Stimulated activated CD8-positive, alpha-beta memory T cell treated with anti-CD3 and anti-CD28 coated beads, Interleukin-12 subunit alpha, Interleukin-12 subunit beta, amount 100 ng/mL, for 24 hours (primary cell): ENCODE measurements around the gene SMPD2.
A peak's percentile ranks its signal among the peaks of the same experiment; 100 is the strongest.

Experiments used
- DNase-seq: peaks from one replicate; pipeline ENCODE4 v3.0.0-alpha.2; 2020; ENCODE audit errors: extremely low read depth

Gene SMPD2

DNA sequence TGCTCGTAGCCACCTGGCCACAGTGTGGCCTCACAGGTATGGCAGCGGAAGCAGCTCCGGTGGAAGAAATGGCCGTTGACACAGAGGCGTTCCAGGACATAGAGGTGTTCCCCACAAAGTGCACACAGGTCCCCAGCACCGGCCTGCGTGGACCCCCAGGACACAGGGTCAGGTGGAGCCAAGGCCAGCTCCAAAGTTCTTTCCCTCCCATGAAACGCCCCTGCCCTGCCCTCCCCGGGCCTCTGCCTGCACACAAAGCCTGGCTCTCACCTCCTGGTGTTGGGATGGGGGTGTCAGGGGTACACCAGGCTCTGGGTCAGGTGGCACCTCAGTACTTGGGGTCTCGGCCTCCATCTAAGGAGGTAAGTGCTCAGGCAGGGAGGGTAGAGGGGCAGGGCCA, 6.6 kb downstream of the SMPD2 start:
- DNase-seq: no peak

DNA sequence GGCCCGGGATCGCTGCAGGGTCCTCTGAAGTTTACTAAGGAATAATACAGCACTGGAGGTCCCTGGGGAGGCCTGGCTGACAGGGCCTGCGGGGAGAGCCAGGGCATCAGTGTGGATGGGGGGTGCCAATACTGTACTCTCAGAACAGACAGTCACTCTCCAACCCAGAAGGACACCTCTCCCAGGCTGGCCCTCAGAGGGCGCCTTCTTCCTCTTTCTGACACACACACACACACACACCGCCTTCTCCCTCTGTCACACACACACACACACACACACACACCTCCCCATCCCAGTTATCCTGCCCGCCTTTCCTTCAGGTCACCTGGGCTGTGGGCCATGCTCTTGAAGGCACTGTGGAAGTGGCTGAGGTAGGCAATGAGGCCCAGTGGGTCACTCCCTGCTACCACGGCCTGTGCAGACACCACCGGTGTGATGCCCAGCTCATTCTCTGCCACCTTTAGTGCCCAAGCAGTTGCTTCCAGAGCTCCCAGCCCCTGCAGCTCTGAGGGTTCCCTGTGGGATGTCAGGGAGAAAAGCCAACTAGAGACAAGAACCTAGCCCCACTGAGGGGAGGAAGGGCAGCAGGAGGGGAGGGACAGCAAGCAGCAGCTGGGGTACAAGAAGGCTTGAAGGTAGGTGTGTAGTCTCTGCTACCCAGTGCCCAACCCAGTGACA, 7.5 kb downstream of the SMPD2 start:
- DNase-seq: no peak

DNA sequence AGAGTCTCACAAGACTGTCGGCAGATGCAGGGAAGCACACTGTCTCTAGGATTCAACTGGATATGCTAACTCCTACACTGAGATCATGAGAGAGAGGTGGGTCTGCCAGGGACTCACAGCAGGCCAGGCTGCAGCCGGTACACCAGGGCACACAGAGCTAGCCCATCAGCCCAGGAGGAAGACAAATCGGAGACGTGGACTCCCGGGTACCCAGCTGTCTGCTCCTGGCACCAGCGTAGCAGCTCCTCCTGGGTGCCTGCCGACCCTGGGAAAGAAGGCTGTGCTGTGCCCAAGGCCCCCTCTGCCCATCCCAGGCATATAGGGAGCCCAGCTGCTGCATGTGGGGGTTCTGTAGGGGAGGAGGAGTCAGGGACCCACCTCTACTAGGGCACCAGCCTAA, 8.1 kb downstream of the SMPD2 start:
- DNase-seq: no peak

GRCh38 chr6:109449064-109449794, 8.7 kb downstream of the SMPD2 start:
- DNase-seq: no peak

DNA sequence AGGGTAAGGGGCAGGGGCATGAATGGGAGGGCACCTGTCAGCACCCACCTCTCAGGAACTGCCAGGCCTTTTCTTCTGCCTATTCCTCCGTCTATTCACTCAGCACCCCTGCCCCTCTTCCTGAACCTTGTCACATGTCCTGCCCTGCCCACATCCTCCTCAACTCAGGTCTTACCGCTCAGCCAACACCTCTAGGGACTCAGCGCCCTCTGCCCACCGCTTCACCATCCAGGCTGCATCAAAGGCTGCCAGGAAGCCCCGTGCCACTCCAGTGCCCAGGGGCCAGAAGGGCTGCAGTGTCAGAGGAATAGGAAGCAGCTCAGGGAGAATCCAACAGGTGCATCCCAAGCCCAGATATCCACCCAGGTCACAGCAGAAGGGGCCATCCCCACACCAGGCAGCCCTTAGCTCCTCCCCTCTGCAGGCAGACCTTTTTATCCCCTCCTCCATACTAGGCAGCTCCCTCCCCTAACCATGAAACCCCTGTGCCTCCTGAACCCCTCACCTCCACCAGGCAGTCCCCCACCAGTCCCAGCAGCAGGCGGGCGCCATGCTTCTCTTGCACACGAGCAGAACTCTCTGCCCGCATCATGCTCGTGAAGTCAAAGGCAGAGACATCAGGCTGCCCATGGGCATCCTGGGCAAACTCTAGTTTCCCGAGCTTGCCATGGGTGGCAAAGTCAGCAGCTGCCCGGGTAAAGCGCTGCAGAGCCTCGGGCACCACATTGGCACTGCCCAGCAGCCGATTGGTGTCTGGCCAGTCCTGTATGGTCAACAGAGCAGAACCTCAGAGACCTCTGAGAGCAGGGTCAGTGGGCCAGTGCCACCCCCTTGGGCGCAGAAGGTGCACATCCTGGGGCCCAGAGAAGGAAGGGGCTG, 9.5 kb downstream of the SMPD2 start:
- DNase-seq: no peak

GRCh38 chr6:109450801-109451200, 10.3 kb downstream of the SMPD2 start:
- no peak for DNase-seq

DNA sequence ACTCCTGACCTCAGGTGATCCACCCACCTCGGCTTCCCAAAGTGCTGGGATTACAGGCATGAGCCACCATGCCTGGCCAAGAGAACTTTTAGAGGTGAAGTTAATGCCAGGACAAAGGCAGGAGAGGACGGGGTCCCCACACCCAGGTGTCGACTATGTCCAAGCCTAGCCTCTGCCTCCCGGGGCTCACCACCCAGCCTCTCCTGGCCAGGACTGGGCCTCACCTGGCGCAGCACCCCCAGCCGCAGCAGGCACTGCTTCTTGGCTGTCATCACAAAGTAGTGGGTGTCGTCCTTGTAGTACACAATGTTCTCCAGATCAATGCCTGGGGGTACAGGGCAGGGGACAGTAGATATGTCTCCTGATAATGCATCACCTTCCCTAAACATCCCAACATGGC, 10.9 kb downstream of the SMPD2 start:
- DNase-seq: no peak

DNA sequence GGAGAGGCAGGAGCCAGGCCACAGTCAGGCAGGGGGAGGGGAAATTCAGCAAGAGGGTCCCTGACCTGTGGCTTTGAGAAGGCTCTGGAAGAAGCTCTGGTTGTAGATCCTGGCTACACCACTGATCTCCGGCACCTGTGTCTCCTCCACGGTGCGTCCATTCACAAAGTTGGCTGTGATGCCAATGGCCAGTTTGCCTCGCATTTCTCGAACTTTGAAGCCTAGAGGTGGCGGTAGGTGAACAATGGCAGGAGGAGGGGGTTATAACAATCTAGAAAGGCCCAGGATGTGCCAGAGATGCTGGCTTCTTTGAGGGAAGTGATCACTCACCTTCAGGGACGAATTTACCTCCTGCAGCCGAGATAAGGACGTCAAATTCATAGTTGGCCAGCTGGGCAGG, 11.7 kb downstream of the SMPD2 start:
- no peak for DNase-seq

GRCh38 chr6:109453156-109453555, 12.6 kb downstream of the SMPD2 start:
- no peak for DNase-seq

DNA sequence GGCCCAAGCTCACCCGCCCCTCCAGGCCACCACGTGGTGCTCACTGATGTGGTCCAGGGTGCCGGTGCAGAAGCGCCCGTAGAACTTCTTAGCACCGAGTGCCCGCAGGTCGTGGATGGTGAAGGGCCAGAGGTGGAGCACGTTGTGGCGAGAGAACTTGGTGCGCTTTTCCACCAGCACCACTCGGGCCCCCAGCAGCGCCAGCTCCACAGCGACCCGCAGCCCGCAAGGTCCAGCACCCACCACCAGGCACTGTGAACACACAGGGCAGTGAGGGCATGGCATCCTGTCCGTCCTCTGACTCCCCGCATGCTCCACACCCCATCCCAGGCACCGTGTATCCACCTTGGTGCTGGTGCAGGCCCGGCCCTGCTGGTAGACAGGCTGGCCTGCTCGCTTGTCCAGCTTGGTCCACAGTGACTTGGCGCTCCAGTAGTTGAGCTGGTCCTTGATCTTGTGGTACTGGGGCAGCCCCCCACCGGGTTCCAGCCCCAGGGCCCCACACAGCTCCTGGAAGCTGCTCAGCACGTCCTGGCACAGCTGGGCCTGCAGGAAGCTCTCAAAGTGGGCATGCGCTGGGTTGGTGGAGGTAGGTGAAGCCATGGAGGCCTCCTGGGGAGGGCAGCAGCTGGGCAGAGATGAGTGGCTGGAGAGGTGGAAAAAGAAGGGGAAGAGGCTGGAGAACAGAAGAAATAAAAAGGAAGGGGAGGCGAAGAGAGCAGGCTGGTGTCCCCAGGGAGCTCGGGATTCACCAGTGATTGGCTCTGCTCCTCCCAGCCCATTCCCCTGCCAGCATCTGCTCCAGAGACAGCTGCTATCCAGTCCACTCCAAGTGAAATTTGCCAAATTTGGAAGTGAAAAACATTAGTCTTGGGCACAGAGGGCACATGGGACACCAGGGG, 13.3 kb downstream of the SMPD2 start:
- no peak for DNase-seq

DNA sequence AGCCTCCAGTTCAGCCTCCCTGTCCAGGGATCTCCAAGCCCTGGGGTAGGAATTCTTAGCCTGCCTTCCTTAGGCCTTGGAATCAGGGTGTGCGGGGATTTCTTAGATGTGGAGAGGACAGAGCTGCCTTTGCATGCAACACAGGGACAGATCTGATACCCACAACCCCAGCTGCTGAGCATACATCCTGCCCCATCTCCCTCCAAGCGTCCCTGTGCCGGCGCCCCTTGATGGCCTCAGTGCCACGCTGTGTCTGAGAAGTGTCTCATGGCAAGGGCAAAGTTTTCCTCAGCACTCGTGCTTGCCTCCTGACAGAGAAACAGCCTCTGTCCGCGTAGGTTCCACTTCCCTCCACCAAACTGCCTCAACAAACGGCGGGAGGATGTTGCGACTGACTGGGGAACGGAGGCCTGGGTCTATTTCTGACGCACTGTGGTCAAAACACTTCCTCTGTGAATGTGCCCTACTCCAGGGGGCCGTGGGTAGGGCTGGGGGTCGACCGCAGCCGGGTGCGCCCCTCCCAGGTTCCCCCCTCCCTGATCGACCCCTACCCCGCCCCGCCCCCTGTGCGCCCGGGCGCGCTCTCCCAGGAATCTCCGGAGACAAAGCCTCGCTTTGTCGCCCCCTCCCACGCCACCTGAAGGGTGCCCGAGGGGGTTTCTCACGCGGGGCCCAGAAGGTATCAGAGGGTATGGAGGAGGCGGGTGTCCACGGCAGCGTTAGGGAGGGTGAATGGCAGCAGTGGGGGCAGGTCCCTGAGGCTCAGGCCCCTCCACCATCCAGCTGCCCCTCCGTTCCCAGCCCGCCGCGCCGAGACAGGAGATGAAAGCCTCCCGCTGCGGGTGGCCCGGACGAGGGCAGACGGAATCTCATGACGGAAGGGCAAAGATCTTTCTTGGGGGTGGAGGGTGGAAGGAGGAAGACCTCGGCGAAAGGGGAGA, 14.2 kb downstream of the SMPD2 start:
- no peak for DNase-seq

DNA sequence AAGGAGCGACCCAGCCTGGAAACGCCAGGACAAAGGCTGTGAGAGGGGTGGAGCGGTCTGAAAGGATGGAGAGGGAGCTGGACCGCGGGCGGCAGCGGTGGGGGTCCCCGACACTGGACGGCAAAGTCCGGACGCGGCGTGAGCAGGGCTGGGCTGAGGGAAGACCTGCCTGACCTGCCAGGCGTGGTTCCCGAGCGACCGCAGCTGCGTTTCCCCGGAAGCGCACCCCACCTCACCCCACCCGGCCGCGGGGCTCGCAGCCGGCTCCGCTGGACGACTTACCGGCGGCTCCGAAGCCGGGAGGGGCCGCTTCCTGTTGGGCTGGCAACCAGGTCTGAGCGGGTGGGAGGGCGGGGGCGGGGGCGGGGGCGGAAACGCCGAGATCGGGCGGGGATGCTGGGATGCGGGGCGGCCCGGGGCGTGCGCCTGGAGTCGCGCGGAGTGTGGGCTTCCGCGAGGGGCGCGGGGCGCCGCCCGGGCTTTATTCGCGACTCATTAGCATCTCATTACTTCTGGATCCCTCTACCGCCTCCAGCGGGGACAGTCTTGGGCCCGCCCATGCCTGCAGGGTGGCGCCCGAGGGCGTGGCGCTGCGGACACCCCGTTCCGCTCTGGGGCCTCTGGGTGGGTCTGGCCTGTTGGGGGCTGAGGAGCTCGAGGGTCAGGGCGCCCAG, 15.1 kb downstream of the SMPD2 start, which contains the start of gene MICAL1:
Gene MICAL1 (minus strand): TSS at position 336 of the 674 bp plus-strand sequence. CDS start 1,576 bp downstream, outside the sequence.
- peak; percentile 20 for DNase-seq

- DNase-seq: no peak
Measured at GRCh38 chr6:109456111-109456583, 15.6 kb downstream of the SMPD2 start.

DNA sequence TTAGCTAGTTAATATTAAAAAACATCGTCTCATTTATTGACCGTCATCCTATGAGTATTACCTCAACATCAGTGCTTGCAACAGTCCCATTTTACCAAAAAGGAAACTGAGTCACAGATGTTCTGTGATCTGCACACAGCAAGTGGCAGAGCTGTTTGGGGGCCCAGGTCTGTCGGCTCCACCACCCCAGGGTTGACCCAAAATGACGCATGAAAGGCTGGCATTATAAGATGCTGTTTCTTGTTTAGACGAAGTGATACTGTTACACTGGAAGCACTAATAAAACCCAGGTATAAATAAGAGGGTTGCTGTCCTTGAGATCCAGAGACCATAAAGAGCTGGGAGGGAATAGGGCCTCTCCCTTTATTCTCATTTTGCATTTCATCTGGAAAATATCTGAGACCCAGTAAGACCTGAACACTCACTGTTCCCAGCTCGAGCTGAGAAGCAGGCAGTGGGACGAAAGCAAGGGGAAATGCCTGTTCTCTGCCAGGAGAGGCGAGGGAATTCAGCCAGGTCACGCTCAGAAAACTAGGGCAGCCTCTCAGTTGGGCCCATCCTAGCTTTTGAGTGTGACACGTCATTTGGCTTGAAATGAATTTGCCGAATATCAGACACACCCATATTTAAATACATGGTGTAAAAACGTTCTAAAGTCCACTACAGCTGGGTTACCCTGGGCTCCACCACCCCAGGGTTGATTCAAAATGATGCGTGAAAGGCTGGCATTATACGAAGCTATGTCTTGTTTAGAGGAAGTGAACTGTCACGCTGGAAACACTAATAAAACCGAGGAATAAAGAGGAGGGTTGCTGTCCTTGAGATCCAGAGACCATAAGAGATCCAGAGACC, 16.4 kb downstream of the SMPD2 start:
- DNase-seq: no peak

- no peak for DNase-seq
Measured at GRCh38 chr6:109457562-109457996, 17.1 kb downstream of the SMPD2 start.

- DNase-seq: no peak
Measured at GRCh38 chr6:109458774-109459531, 18.4 kb downstream of the SMPD2 start.

- no peak for DNase-seq
Measured at GRCh38 chr6:109460161-109460829, 19.8 kb downstream of the SMPD2 start.
